GM19035 (cell line): ENCODE results near the gene ADGRF3.
"Not testable (repeated sequence)": the region's sequence is repeated elsewhere in the genome, so short reads cannot be mapped to it uniquely, and the experiment has no call there.

Source experiments
- ATAC-seq: cut with Tn5 transposase; IDR thresholded peaks from one replicate; pipeline ENCODE4 v1.9.1; 2021; ENCODE audit not compliant: unreplicated experiment

Gene ADGRF3, protein sequence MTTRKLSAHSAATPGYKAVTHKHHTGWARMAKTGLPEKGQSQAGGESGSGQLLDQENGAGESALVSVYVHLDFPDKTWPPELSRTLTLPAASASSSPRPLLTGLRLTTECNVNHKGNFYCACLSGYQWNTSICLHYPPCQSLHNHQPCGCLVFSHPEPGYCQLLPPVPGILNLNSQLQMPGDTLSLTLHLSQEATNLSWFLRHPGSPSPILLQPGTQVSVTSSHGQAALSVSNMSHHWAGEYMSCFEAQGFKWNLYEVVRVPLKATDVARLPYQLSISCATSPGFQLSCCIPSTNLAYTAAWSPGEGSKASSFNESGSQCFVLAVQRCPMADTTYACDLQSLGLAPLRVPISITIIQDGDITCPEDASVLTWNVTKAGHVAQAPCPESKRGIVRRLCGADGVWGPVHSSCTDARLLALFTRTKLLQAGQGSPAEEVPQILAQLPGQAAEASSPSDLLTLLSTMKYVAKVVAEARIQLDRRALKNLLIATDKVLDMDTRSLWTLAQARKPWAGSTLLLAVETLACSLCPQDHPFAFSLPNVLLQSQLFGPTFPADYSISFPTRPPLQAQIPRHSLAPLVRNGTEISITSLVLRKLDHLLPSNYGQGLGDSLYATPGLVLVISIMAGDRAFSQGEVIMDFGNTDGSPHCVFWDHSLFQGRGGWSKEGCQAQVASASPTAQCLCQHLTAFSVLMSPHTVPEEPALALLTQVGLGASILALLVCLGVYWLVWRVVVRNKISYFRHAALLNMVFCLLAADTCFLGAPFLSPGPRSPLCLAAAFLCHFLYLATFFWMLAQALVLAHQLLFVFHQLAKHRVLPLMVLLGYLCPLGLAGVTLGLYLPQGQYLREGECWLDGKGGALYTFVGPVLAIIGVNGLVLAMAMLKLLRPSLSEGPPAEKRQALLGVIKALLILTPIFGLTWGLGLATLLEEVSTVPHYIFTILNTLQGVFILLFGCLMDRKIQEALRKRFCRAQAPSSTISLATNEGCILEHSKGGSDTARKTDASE

DNA sequence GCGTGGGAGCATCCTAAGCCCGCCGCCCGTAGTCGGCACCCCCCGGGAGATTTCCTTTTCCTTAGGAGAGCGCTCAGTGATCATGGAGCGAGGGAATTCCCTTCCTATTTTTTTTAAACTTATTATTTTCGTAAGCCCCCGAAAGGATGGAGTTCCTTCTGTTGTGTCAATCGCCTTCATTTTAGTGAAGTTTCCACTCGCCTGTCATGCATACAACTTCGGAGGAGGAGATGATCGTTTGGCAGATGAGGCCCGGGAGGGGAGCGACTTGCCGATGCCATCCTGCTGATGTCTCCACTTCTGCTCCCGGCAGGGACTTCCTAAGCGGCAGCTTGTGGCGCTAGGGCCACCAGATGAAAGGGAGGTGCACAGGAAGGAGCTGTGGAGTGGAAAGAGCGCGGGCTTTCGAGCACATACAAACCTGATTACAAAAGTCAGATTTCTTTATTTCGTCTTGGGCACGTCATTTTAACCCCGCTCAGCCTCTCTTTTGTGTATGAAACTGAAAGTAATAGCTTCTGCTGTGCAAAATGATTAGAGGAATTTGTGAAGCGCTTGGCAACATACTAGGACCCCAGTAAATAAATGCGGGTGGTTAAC lies at the start of gene ADGRF3:
Gene ADGRF3, minus strand, starts transcription at position 336 of the 600 bp plus-strand sequence. CDS start 555 bp downstream, outside the sequence.
- no peak for ATAC-seq

DNA sequence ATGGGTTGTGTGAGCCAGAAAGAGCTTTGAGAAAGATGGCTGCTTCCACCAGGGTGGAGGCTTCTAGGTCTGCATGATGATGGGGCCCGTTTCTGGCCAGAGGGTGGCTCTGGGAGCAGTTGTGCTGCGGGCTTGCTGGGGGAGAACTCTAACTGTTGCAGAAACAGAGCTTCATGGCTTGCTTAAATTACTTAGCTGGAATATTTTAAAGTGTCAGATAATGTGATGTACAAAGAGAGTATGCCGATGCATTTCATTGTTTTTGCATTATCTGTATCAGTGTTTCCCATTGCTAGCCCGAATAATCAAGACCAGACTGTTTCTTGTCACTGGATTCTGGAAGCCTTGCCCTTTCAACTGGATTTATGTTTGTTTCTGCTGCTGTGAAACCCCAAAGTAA lies 48.8 kb upstream of the ADGRF3 start:
- no peak for ATAC-seq

DNA sequence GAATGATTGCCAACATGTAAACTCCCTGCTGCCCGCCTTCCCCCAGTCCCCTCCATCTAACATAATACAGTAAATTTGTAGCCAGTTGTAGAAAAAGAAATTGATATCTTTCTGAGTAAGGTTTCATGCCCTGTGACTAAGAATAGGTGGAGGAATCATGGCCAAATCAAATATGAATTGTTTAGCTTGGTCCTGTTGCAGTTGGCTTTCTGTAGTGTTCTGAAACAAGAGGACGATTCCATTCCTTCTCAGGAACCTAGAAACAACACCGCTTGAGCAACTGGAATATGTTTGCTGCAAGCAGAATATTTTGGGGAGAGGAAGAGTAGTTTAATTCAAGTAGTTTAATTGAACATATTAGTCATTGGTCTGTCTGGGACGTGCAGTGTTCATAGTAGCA lies 48.1 kb upstream of the ADGRF3 start:
- ATAC-seq: no peak

DNA sequence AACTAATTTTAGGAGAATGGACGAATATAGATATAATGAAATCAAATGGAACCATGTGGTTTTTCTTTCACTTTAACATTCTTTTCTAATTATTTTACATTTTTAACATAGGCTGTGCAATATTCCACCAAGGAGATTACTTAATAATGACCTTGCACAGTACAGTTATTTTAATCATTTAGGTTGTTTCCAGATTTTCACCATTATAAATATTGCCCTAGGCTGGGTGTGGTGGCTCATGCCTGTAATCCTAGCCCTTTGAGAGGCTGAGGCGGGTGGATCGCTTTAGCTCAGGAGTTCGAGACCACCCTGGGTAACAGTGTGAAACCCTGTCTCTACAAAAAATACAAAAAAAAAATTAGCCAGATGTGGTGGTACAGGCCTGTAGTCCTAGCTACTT lies 40.6 kb upstream of the ADGRF3 start:
- no peak for ATAC-seq

DNA sequence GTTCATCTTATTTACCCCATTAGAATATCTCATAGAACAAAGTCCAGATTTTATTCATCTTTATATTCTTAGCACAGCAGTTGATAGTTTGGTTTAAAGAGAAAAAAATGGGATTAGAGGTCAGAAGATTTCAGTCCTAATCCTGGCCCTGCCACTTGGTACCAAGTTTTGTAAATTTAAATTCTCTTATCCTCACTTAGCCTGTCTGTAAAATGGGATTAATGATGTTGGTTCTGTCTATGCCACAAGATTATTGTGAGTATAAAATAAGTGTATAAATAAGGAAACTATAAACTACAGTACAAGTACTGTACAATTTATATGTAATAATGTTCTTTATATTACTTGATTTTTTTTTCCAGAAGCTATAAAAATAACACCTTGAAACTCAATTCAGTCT lies 38.0 kb upstream of the ADGRF3 start:
- ATAC-seq: no peak

DNA sequence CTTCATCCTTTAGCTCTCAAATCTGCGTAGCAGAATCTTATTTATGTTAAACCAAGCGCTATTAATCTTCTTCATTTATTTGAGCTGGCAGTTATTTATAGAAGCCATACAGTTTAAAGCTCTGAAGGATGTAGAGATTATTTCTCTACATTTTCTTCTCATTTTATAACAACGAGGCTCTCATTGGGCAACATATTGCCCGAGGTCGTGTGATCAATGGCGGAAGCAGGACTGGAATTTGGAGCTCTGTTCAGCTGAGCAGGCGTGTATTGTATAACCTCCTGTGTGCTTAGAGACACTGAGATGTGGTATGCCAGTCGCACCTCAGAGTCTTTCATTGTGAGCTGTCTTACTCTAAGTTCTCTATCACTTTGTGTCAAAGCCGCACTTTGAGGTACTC lies 37.6 kb upstream of the ADGRF3 start:
- no peak for ATAC-seq

DNA sequence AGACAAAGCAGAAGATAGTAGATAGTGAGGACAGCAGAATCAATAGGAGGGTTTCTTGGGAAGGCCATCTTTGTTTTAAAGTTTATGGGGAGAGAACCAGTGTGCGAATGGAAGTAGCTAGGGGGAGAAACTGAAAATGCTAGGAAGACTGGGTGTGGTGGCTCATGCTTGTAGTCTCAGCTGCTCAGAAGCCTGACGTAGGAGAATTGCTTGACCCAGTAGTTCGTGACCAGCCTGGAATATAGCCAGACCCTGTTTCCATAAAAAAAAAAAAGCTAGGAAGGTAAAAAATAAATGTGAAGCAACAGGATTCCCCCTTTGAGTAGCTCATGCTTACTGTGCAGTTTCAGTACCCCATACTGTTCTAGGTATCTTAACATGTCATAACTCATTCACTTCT lies 36.0 kb upstream of the ADGRF3 start:
- ATAC-seq: no peak

DNA sequence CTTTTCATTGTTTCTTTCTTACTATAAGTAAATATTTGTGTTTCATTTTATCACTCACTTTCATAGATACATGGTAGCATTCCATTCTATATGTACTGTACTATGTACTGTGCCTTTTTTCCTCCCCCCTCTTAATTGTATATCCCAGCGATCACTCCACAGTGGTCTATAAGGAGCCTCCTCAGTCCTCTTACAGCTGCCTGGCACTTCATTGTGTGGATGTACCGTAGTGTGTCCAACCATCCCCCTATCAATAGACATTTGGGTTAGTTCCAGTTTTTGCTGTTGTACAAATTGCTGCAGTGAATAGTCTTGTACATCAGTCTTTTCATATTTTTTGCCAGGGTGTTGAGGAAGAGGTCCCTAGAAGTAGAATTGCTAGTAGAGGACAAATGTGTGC lies 33.7 kb upstream of the ADGRF3 start:
- ATAC-seq: no peak

DNA sequence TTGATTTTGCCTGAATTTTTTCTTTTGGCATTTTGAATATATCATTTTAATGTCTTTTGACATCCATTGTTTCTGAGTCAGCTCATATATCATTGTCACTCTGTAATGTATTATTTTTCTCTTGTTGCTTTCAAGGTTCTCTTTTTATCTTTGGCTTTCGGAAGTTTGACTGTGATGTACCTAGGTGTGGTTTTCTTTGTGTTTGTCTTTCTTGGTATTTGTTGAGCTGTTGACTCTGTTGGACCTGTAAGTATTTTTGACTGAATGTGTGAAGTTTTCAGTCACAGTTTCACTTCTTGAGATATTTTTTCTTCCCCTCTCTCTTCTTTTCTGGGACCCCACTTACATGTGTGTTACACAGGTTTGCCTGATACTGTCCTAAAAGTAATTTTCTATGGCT lies 30.2 kb upstream of the ADGRF3 start:
- no peak for ATAC-seq

DNA sequence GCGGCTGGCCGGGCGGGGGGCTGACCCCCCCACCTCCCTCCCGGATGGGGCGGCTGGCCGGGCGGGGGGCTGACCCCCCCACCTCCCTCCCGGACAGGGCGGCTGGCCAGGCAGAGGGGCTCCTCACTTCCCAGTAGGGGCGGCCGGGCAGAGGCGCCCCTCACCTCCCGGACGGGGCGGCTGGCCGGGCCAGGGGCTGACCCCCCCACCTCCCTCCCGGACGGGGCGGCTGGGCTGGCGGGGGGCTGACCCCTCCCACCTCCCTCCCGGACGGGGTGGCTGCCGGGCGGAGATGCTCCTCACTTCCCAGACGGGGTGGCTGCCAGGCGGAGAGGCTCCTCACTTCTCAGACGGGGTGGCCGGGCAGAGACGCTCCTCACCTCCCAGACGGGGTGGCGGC lies 24.3 kb upstream of the ADGRF3 start:
- not testable (repeated sequence) for ATAC-seq

DNA sequence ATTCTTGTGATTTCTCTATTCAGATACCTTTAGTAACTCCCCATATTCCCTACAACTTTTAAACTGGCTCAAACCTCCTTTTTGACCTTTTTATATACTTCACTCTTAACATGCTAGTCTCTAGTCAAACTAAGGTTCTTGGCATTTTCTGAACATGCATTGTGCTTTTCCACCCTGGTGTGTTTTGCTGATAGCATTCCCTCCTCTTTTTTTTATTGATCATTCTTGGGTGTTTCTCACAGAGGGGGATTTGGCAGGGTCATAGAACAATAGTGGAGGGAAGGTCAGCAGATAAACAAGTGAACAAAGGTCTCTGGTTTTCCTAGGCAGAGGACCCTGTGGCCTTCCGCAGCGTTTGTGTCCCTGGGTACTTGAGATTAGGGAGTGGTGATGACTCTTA lies 23.1 kb upstream of the ADGRF3 start:
- ATAC-seq: not testable (repeated sequence)

DNA sequence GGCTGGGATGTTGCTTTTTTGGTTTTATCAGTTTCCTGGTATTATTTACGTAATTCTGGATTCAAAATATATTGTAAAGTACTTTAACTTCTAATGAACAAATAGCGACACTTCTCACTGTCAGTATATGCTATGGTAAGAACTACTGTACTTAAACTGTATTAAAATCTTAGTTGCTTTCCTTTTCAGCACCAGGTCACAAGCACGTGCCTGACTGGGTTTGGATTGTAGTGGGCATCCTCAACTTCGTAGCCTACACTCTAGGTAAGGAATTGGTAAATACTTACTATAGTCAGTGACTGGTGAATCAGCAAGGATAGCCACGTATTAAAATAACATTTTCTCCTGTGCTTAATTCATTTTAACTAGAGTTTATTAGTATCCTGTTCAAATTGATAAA lies 20.4 kb upstream of the ADGRF3 start:
- no peak for ATAC-seq

DNA sequence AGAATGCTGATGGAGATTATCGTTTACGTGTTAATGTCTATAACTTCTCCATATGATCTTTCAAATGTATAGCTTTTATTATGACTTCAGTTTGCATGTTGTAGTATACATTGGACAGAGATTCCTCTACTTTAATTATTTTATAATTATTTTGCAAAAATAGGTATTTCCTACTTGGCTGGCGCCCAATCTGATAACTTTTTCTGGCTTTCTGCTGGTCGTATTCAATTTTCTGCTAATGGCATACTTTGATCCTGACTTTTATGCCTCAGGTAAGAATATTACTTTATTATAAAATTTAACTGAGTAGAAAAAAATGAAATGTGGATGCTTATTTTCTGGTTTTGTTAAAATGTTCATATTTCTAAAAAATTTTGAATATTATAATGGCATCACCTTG lies 18.1 kb upstream of the ADGRF3 start:
- no peak for ATAC-seq

DNA sequence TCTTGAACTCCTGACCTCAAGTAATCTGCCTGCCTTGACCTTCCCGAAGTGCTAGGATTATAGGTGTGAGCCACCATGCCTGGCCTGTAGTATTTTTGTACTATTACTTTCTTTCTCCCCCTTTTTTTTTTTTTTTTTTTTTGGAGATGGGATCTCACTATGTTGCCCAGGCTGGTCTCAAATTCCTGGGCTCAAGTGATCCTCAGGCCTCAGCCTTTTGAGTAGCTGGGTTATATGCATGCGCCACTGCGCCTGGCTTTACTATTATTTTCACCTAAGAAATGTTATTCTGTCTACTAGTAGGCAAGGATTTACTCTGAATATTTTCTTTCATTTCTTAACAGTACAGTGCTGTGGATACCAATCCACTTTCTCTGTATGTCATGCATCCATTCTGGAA lies 17.4 kb upstream of the ADGRF3 start:
- ATAC-seq: no peak

DNA sequence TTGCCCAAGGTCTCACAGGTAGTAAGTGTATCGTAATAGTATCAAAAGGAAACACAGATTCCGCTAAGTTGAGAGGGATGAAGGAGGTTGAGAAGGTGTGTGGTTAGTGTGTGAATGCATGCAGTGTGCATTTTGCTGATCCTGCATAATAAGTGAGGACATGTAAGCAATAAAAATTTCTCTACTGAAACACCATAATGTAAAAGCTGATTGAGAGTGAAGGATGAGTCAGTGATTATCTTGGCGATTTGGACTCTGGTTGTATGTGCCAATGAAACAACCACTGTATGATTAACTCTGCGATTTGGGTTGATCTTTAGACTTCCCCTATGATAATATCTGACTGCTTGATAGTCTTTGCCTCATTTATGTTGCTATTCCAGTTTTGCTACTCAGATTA lies 16.7 kb upstream of the ADGRF3 start:
- no peak for ATAC-seq

DNA sequence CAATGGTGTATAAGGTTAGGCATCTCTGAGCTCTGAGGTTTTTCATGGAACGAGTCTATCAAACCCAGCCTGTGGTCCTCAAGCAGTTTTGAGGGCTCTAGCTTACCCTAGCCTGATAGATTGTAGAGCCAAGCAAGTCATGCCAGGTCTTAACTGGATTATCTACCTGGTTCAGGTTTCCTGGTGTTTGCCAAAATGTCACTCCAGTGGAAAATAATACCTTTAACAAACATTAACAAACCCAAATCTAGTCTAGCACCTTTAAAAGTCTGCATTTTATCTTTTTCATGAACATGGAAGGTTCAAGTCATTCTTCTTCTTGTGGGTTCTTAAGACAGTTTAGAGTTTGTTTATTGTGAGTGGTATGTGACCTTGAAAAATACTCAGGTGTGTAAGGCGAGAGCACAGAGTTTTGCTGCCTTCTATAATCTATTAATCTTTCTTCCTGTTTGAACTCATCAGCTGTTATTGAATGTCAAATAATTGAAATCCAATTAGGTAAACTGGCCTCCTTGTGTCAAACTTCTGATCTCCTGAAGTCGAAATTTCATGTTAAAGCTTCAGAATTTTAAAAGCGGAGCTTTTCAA lies 13.4 kb upstream of the ADGRF3 start:
- ATAC-seq: no peak

DNA sequence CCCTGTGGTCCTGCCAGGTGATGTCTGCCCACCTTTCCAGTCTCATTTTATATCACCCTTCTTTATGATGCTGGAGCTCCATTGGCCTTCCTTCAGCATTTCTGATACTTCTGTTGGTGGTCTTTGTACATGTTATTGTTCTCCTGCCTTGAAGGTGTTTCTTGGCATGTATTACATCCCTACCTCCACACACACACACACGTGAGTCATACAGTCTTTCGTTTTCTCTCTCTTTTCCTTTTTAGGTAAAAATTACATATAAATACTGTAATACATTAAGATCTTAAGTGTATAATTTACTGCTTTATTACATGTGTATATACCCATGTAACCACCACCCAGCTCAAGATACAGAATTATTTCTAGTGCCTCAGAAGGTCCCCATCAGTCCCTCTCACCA lies 10.2 kb upstream of the ADGRF3 start:
- no peak for ATAC-seq

DNA sequence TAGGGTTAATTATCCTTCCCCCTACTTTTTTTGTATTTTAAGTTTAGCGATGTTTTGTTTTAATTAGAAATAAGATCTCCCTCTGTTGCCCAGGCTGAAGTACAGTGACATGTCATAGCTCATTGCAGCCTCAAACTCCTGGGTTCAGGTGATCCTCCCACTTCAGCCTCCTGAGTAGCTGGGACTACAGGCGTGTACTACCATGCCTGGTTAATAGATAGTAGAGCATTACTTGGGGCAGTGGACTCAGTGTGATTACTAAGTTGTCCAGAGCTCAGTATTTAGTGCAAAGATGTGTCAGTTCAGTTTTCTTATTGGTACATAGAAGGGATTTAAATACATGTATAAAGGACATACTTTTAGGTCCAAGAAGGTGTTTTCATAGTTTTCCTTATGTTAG lies 9.5 kb upstream of the ADGRF3 start:
- no peak for ATAC-seq

DNA sequence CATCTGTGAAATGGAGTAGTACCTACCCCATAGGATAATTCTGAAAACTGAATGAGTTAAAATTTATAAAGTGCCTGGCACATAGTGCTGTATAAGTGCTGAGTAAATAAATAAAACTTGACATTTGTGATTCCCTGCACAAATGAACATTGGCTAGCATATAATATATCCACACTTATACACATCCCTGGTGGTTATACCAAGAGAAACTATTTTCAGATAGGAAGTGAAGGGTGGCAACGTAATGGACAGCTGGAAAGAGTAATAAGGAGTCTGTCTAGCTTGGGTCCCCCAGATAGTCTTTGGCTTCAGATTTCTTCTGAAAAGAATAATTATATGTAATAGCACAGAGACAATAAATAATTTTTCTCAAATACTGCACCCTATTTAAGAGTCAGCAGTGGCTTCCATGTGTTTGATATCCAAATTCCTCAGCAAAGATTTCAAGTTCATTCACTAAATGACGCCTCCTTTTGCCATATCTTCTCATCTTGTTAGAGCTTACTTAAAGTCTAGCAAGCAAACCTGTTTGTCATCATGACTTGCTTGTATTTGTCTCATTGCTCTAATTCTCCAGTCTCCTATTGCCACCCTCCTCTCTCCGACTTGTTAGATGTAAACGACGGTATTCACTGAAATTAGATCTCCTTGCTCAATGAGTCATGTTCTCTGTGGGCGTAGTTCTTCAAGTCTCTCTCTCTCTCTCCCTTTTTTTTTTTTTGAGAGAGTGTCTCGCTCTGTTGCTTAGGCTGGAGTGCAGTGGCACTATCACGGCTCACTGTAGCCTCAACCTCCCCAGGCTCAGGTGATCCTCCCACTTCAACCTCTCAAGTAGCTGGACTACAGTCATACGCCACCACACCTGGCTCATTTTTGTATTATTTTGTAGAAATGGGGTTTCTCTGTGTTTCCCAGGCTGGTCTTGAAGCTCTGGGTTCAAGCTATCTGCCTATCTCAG lies 8.7 kb upstream of the ADGRF3 start:
- no peak for ATAC-seq

DNA sequence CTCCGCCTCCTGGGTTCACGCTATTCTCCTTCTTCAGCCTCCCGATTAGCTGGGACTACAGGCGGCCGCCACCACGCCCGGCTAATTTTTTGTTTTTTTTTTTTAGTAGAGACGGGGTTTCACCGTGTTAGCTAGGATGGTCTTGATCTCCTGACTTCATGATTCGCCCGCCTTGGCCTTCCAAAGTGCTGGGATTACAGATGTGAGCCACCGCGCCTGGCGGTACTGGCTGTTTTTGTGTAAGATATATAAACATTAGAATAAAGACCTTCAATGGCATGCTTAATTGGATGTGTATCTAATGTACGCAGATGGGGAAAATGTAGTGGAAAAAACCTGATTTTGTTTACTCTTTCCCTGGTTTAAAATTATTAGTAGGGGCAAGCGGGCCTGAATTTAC lies 7.9 kb upstream of the ADGRF3 start:
- not testable (repeated sequence) for ATAC-seq
